Posterior vena cava (tissue), 2 donors: ENCODE measurements around the gene MAP7D1. TPM values are rescaled to one million over a fixed set of nuclear protein-coding genes. Genes with fewer than 3 reads are reported as not detected.
"Not testable (repeated sequence)": the region's sequence is repeated elsewhere in the genome, so short reads cannot be mapped to it uniquely, and the experiment has no call there.

Experiments
- DNase-seq: peaks from one replicate; pipeline ENCODE4 v3.0.0-alpha.2; 2020; ENCODE audit warnings: low spot score
- intact Hi-C, 2 donors: fragments of 100-400 bp; cut with DNase I; formaldehyde crosslinking; loops; one replicate each; pipeline versions ENCODE4 v1.14.1 to v1.14.2; 2022 to 2023
- total RNA-seq, 2 donors: library from RNA; stranded (reverse); fragmentation: NEBNext Ultra II Directional; extraction: Animal tissue kit (Norgen Biotek cat#: 25700); gene quantifications; one replicate each; pipeline ENCODE4 v1.2.1, GENCODE V29; 2021
- donor health status: DM: yes; HTN: yes; CAD: no.
- donor health status: DM: yes; HTN: yes; CAD: no.

The MAP7D1 gene
- total RNA-seq, 2 donors from 2014 or later, result 130 to 167 TPM

- DNase-seq, result no peak
- intact Hi-C loops, result no loop called here
Measured at GRCh38 chr1:36177589-36178431, 21.9 kb downstream of the MAP7D1 start.

- intact Hi-C loops, result loop anchor here in 1 of 2 donors (1.0 kb wide), 1 partner anchor 74 kb away; no protein-coding TSS in a partner anchor
- no peak for DNase-seq
Measured at GRCh38 chr1:36178471-36179219, 22.7 kb downstream of the MAP7D1 start.

GRCh38 chr1:36179220-36179600 is 23.2 kb downstream of the MAP7D1 start:
- DNase-seq, result no peak
- intact Hi-C loops, result loop anchor here in 1 of 2 donors (1.0 kb wide), 1 partner anchor 75 kb away; no protein-coding TSS in a partner anchor

GRCh38 chr1:36182734-36183133 is 26.8 kb downstream of the MAP7D1 start:
- intact Hi-C loops, result no loop called here

GRCh38 chr1:36183309-36183856 is 27.4 kb downstream of the MAP7D1 start:
- no peak for DNase-seq
- intact Hi-C loops, result no loop called here

More at GRCh38 chr1:36182734-36183133, 26.8 kb downstream of the MAP7D1 start:
- no peak for DNase-seq

- DNase-seq, result peak; percentile 94
- intact Hi-C loops, result loop anchor here in 1 of 2 donors (2.0 kb wide), 1 partner anchor 87 kb away; no protein-coding TSS in a partner anchor
Measured at GRCh38 chr1:36187800-36188593, 32.0 kb downstream of the MAP7D1 start.

GRCh38 chr1:36196805-36197204 is 40.8 kb downstream of the MAP7D1 start:
- intact Hi-C loops, DNase-seq: not testable (repeated sequence)

- intact Hi-C loops, result no loop called here
- no peak for DNase-seq
Measured at GRCh38 chr1:36198641-36199040, 42.7 kb downstream of the MAP7D1 start.

- intact Hi-C loops, result no loop called here
Measured at GRCh38 chr1:36199934-36200741, 44.2 kb downstream of the MAP7D1 start.

GRCh38 chr1:36203027-36203553 is 47.1 kb downstream of the MAP7D1 start:
- no peak for DNase-seq
- intact Hi-C loops, result no loop called here

More at GRCh38 chr1:36199934-36200741, 44.2 kb downstream of the MAP7D1 start:
- no peak for DNase-seq

- DNase-seq, result peak; percentile 87
- intact Hi-C loops, result no loop called here
Measured at GRCh38 chr1:36203554-36204346, 47.8 kb downstream of the MAP7D1 start.

- DNase-seq, result no peak
- intact Hi-C loops, result no loop called here
Measured at GRCh38 chr1:36204347-36204909, 48.5 kb downstream of the MAP7D1 start.

GRCh38 chr1:36206323-36206858 is 50.4 kb downstream of the MAP7D1 start:
- intact Hi-C loops, result no loop called here

GRCh38 chr1:36207339-36207738 is 51.4 kb downstream of the MAP7D1 start:
- DNase-seq, result peak; percentile 93
- intact Hi-C loops, result no loop called here

More at GRCh38 chr1:36206323-36206858, 50.4 kb downstream of the MAP7D1 start:
- no peak for DNase-seq

GRCh38 chr1:36208978-36209703 is 53.2 kb downstream of the MAP7D1 start:
- DNase-seq, result no peak
- intact Hi-C loops, result no loop called here

GRCh38 chr1:36211307-36211706 is 55.3 kb downstream of the MAP7D1 start:
- intact Hi-C loops, result no loop called here
- no peak for DNase-seq
